ENCODE results near the gene PSMD9.

Gene PSMD9

GRCh38 chr12:121939992-121940766 lies 51.6 kb downstream of the PSMD9 start:
- TF ChIP-seq, protein P1, sequence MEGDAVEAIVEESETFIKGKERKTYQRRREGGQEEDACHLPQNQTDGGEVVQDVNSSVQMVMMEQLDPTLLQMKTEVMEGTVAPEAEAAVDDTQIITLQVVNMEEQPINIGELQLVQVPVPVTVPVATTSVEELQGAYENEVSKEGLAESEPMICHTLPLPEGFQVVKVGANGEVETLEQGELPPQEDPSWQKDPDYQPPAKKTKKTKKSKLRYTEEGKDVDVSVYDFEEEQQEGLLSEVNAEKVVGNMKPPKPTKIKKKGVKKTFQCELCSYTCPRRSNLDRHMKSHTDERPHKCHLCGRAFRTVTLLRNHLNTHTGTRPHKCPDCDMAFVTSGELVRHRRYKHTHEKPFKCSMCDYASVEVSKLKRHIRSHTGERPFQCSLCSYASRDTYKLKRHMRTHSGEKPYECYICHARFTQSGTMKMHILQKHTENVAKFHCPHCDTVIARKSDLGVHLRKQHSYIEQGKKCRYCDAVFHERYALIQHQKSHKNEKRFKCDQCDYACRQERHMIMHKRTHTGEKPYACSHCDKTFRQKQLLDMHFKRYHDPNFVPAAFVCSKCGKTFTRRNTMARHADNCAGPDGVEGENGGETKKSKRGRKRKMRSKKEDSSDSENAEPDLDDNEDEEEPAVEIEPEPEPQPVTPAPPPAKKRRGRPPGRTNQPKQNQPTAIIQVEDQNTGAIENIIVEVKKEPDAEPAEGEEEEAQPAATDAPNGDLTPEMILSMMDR (IDR thresholded peaks at IDR 0.05; ENCODE audit: control extremely low read depth, extremely low read depth, low read depth, missing control alignments) = no peak
- CTCF ChIA-PET = interaction anchor here (1.7 kb wide), 1 partner anchor 146 kb away, joined by 3 read pairs; the partner anchor contains the start of gene RHOF
- no peak for DNase-seq (ENCODE audit: extremely low spot score)
- POLR2A ChIA-PET = no interaction called here

- POLR2A ChIA-PET = no interaction called here
- TF ChIP-seq, protein P1 (IDR thresholded peaks at IDR 0.05; ENCODE audit: control extremely low read depth, extremely low read depth, low read depth, missing control alignments) = no peak
- CTCF ChIA-PET = no interaction called here
- no peak for DNase-seq (ENCODE audit: extremely low spot score)
Measured at GRCh38 chr12:121942145-121942718, 53.6 kb downstream of the PSMD9 start.

DNA sequence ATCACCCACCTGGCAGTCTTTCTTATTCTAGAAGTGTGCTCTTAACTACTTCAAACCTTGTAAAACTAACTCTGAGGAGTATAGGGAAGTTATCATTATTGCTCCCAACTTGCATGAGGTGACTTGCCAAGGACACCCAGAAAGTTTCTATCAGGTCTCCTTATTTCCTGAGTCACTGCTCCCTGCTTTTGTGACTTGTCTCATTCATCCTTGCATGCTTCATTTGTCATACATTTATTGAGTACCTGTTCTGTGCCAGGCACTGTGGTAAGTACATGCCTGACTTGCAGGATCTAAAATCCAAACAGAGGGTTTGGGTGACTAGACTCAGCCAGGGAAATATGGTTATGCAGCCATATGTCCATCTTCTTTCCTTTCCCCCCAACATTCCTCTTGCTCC lies 55.3 kb downstream of the PSMD9 start:
- no peak for DNase-seq (ENCODE audit: extremely low spot score)
- TF ChIP-seq, protein P1 (IDR thresholded peaks at IDR 0.05; ENCODE audit: control extremely low read depth, extremely low read depth, low read depth, missing control alignments) = no peak
- ChIA-PET CTCF (no interaction called here), POLR2A (no interaction called here)

DNA sequence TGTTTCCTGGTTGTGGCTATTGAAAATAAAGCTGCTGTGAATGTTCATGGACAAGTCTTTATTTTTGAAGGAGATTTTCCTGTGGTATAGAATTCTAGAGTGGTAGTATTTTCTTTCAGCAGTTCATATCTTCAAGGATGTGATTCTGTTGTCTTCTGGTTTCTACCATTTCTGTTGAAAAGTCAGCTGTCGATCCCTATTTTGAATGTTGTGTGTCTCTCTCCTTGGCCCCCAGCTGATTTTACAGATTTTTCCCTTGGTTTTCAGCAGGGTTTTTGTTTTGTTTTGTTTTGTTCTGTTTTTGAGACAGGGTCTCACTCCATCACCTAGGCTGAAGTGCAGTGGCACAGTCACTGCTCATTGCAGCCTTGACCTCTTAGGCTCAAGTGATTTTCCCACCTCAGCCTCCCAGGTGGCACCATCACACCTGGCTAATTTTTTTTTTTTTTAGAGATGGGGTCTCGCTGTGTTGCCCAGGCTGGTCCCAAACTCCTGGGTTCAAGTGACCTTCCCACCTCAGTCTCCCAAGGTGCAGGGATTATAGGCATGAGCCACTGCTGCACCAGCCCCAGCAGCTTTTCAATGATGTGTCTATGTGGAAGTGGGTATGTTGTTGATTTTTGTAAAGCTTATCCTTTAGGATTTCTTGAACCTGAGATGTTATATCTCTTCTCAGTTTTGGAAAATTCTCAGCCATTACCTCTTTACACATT lies 57.9 kb downstream of the PSMD9 start:
- POLR2A ChIA-PET = no interaction called here
- TF ChIP-seq, protein P1 (IDR thresholded peaks at IDR 0.05; ENCODE audit: control extremely low read depth, extremely low read depth, low read depth, missing control alignments) = no peak
- CTCF ChIA-PET = no interaction called here
- DNase-seq (ENCODE audit: extremely low spot score) = no peak

GRCh38 chr12:121947981-121948380 lies 59.4 kb downstream of the PSMD9 start:
- TF ChIP-seq, protein P1 (IDR thresholded peaks at IDR 0.05; ENCODE audit: control extremely low read depth, extremely low read depth, low read depth, missing control alignments) = no peak
- no peak for DNase-seq (ENCODE audit: extremely low spot score)
- CTCF ChIA-PET = interaction anchor here (0.8 to 1.0 kb wide), 2 partner anchors 18 to 86 kb away, joined by 3 read pairs; no protein-coding TSS in a partner anchor
- POLR2A ChIA-PET = no interaction called here

DNA sequence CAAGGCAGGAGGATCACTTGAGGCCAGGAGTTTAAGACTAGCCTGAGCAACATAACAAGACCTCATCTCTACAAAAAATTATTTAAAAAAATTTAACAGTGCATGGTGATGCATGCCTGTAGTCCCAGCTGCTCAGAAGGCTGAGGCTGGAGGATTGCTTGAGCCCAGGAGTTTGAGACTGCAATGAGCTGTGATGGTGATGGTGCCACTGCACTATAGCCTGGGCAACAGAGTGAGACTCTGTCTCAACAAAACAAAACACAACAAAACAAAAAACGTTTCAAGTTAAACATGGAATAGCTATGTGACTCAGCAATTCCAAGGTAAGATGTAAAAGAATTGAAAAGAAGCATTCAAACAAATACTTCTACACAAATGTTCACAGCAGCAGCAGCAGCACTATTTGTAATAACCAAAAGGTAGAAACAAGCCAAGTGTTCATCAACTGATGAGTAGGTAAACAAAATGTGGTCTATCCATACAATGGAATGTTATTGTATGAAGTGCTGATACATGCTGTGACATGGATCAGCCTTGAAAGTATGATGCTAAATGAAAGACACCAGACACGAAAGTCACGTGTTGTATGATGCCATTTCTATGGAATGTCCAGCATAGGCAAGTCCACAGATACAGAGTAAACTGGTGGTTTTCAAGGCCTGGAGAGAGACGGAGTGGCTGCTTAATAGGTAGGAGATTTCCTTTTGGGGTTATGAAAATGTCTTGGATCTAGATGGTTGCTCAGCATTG lies 61.2 kb downstream of the PSMD9 start:
- TF ChIP-seq, protein P1 (IDR thresholded peaks at IDR 0.05; ENCODE audit: control extremely low read depth, extremely low read depth, low read depth, missing control alignments) = no peak
- CTCF ChIA-PET = interaction anchor here (2.2 kb wide), 1 partner anchor 10 kb away, joined by 4 read pairs; no protein-coding TSS in a partner anchor
- no peak for DNase-seq (ENCODE audit: extremely low spot score)
- POLR2A ChIA-PET = no interaction called here

Data from GM10248 (cell line).